ENCODE results near the gene TIMM29.
"Not testable (repeated sequence)": the region's sequence is repeated elsewhere in the genome, so short reads cannot be mapped to it uniquely, and the experiment has no call there.

- not testable (repeated sequence) for TF ChIP-seq POLR2AphosphoS2 (conservative IDR thresholded peaks at IDR 0.05; ENCODE audit: low read length); JUN (IDR thresholded peaks at IDR 0.05); CTCF (IDR thresholded peaks at IDR 0.05)
Observed at GRCh38 chr19:10943412-10943811, 14.8 kb downstream of the TIMM29 start.

Data from A549 (cell line).